Tibial nerve (tissue), 4 donors: ENCODE results near the gene TRPV2. TPM values are rescaled to one million over a fixed set of nuclear protein-coding genes. Genes with fewer than 3 reads are reported as not detected.
A peak's percentile ranks its signal among the peaks of the same experiment; 100 is the strongest.
"Not testable (repeated sequence)": the region's sequence is repeated elsewhere in the genome, so short reads cannot be mapped to it uniquely, and the experiment has no call there.

Experiments
- DNase-seq, 2 donors: peaks; one replicate each; pipeline ENCODE4 v3.0.0-alpha.2; 2019; ENCODE audit warnings: low spot score in 2 of 2
- H3K27ac ChIP-seq, 4 donors: fragments of 200-600 bp; sonication (generic) in 3 of 4; one replicate each; pipeline ENCODE4 v1.5.1; 2017 to 2019; ENCODE audit warnings: mild to moderate bottlenecking in 1 of 4
- H3K27me3 ChIP-seq, 2 donors: fragments of 200-600 bp; sonication (generic) in 1 of 2; one replicate each; pipeline versions ENCODE4 v1.5.1 to v1.6.0; 2017 to 2019
- H3K36me3 ChIP-seq, 3 donors: fragments of 200-600 bp; sonication (generic); one replicate each; pipeline ENCODE4 v1.5.1; 2018 to 2019
- H3K4me1 ChIP-seq, 4 donors: fragments of 200-600 bp; sonication (generic) in 3 of 4; one replicate each; pipeline ENCODE4 v1.5.1; 2017 to 2019
- H3K4me3 ChIP-seq, 4 donors: fragments of 200-600 bp; sonication (generic) in 3 of 4; one replicate each; pipeline ENCODE4 v1.5.1; 2017 to 2019; ENCODE audit warnings: mild to moderate bottlenecking in 1 of 4, moderate library complexity in 1 of 4
- H3K9me3 ChIP-seq, 4 donors: fragments of 200-600 bp; sonication (generic) in 3 of 4; one replicate each; pipeline ENCODE4 v1.5.1; 2017 to 2019
- EP300 ChIP-seq, 2 donors: sonication (generic); formaldehyde crosslinking; IDR thresholded peaks; one replicate each; pipeline ENCODE4 v1.6.1; 2017; ENCODE audit warnings: antibody characterized with exemption in 2 of 2, mild to moderate bottlenecking in 1 of 2
- POLR2A ChIP-seq, 2 donors: fragments of 450-650 bp; IDR thresholded peaks; one replicate each; pipeline ENCODE4 v1.6.1; 2017; ENCODE audit warnings: antibody characterized with exemption in 2 of 2, mild to moderate bottlenecking in 2 of 2, moderate library complexity in 2 of 2
- WGBS, 2 donors: methylation state at CpG; one replicate each; pipeline ENCODE4 v1.1.5; 2018; 5-methylcytosine and 5-hydroxymethylcytosine counted together
- total RNA-seq, 4 donors: library from RNA; depleted of rRNA; stranded (reverse); fragments of >200 nt; gene quantifications; one replicate each; pipeline ENCODE4 v1.1.0, GENCODE V29; 2016
- TF ChIP-seq, protein P1 (sequence below), 5 experiments: fragments of 200-600 bp in 3 of 5; fragments of 450-650 bp in 2 of 5; sonication (generic) in 3 of 5; IDR thresholded peaks; one replicate each; pipeline ENCODE4 v1.5.1; 2016 to 2019; ENCODE audit warnings: antibody characterized with exemption in 5 of 5, mild to moderate bottlenecking in 3 of 5, moderate library complexity in 2 of 5

The TRPV2 gene
- total RNA-seq, 4 donors from 2014 or later: 10.5 to 19.9 (median 16.9) TPM

DNA sequence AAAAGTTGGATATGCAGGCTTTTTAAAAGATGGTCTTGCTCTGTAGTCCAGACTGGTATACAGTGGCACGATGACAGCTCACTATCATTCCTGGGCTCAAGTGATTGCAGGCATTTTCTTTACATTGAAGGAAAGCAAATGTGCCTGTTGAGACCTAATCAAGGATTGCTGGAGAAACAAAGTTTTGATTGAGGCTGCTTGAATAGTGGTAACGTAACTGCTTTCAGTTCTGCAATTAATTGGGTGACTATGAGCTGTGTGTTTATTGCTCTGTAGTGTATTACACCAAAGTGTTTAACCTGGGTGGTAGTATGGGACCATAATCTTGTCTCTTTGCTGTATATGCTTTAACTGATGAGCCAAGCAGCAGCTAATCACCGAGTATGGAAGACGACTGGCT, 32.2 kb upstream of the TRPV2 start:
- Histone ChIP-seq H3K4me1 (peaks cover 0 to 51% (median 11%) of the 10 kb centered on the region in 4 donors), H3K27ac (no peak overlapping the region), H3K4me3 (no peak overlapping the region), H3K27me3 (peaks cover 0 to 20% of the 10 kb centered on the region in 2 donors), H3K9me3 (peaks cover 0 to 4% (median 0%) of the 10 kb centered on the region in 4 donors), H3K36me3 (peaks cover 0 to 20% (median 0%) of the 10 kb centered on the region in 3 donors)
- DNase-seq: no peak
- TF ChIP-seq POLR2A (IDR thresholded peaks at IDR 0.05) (no peak), EP300 (IDR thresholded peaks at IDR 0.05) (no peak)
- TF ChIP-seq, protein P1, sequence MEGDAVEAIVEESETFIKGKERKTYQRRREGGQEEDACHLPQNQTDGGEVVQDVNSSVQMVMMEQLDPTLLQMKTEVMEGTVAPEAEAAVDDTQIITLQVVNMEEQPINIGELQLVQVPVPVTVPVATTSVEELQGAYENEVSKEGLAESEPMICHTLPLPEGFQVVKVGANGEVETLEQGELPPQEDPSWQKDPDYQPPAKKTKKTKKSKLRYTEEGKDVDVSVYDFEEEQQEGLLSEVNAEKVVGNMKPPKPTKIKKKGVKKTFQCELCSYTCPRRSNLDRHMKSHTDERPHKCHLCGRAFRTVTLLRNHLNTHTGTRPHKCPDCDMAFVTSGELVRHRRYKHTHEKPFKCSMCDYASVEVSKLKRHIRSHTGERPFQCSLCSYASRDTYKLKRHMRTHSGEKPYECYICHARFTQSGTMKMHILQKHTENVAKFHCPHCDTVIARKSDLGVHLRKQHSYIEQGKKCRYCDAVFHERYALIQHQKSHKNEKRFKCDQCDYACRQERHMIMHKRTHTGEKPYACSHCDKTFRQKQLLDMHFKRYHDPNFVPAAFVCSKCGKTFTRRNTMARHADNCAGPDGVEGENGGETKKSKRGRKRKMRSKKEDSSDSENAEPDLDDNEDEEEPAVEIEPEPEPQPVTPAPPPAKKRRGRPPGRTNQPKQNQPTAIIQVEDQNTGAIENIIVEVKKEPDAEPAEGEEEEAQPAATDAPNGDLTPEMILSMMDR (IDR thresholded peaks at IDR 0.05): no peak
- WGBS, 2 donors: 69 to 89% methylated on average over 4 of the region's 4 CpGs

DNA sequence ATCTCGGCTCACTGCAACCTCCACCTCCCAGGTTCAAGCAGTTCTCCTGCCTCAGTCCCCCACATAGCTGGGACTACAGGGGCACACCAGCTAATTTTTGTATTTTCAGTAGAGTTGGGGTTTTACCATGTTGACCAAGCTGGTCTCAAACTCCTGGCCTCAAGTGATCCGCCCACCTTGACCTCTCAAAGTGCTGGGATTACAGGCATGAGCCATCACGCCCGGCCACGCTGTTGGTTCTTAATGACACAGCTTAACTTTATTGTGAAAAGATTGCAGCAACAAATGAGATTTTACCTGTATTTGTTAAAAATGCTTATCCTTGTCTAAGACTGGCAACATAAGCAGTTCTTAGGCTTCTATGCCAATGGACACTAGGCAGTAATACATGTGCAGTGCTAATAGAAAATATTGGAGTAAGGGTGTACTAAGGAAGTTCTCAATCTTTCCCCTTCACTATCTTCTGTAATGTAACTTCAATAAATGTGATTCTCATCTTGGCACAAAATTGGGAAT, 31.5 kb upstream of the TRPV2 start:
- peaks cover 0 to 4% (median 0%) of the 10 kb centered on the region in 4 donors for H3K9me3 ChIP-seq
- peaks cover 0 to 20% (median 0%) of the 10 kb centered on the region in 3 donors for H3K36me3 ChIP-seq
- peaks cover 0 to 45% (median 11%) of the 10 kb centered on the region in 4 donors for H3K4me1 ChIP-seq
- no peak for DNase-seq
- no peak for TF ChIP-seq POLR2A (IDR thresholded peaks at IDR 0.05)
- no peak for TF ChIP-seq EP300 (IDR thresholded peaks at IDR 0.05)
- TF ChIP-seq, protein P1 (IDR thresholded peaks at IDR 0.05): no peak
- 91 to 96% methylated on average over 5 of the region's 5 CpGs for WGBS, 2 donors
- H3K27me3 ChIP-seq: peaks cover 0 to 20% of the 10 kb centered on the region in 2 donors
- no peak overlapping the region for H3K4me3 ChIP-seq
- H3K27ac ChIP-seq: no peak overlapping the region

DNA sequence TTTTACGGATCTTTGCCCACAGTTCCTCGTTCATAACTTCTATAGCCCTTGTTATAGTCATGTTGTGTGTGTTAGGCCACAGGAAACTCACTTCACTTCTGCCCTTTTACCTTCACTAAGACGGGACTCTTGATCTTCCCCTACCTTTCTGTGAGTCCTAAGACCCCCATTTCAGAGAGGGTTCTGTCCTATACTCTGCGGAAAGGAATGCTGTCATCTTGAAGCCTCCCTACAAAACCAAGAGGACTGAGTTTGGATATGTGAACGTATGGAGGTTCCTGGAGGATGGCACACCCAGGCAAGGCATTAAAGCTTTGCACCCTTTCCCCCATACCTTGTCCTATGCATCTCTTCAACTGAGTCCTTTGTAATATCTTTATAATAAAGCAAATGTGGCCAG, 30.8 kb upstream of the TRPV2 start:
- Histone ChIP-seq H3K27me3 (peaks cover 0 to 20% of the 10 kb centered on the region in 2 donors), H3K9me3 (peaks cover 0 to 4% (median 0%) of the 10 kb centered on the region in 4 donors), H3K27ac (no peak overlapping the region), H3K4me1 (peaks cover 0 to 44% (median 11%) of the 10 kb centered on the region in 4 donors), H3K4me3 (no peak overlapping the region), H3K36me3 (peaks cover 0 to 20% (median 0%) of the 10 kb centered on the region in 3 donors)
- no peak for DNase-seq
- no peak for TF ChIP-seq POLR2A (IDR thresholded peaks at IDR 0.05)
- TF ChIP-seq, protein P1 (IDR thresholded peaks at IDR 0.05): no peak
- no peak for TF ChIP-seq EP300 (IDR thresholded peaks at IDR 0.05)
- 78 to 88% methylated on average over 5 of the region's 5 CpGs for WGBS, 2 donors

- H3K27ac ChIP-seq: not testable (repeated sequence)
Observed at GRCh38 chr17:16386126-16386507, 29.3 kb upstream of the TRPV2 start.

DNA sequence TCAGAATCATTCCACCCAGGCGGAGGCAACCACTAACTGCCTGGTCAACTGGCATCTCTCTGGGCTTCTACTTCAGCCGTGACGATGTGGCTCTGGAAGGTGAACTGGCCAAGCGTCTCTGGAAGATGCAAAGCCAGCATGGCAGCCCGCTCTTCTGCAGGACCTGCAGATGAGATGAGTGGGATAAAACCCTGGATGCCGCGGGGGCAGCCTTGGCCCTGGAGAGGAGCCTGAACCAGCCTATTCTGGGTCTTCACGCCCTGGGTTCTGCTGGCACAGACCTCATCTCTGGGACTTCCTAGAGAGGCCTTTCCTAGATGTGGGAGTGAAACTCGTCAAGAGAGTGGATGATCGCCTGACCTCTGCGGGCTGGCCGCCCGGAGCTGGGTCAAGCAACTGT, 23.9 kb upstream of the TRPV2 start:
- H3K9me3 ChIP-seq: no peaks in the 10 kb centered on the region

More at GRCh38 chr17:16386126-16386507, 29.3 kb upstream of the TRPV2 start:
- 44 to 63% methylated on average over 23 of the region's 23 CpGs for WGBS, 2 donors
- DNase-seq, H3K9me3 ChIP-seq: not testable (repeated sequence)
- Histone ChIP-seq H3K4me3 (peak overlapping the region; percentile 23 to 51 (median 44)), H3K27me3 (peaks cover 0 to 17% of the 10 kb centered on the region in 2 donors), H3K4me1 (peaks cover 0 to 39% (median 11%) of the 10 kb centered on the region in 4 donors), H3K36me3 (peaks cover 0 to 20% (median 0%) of the 10 kb centered on the region in 3 donors)

GRCh38 chr17:16392491-16392890, 22.9 kb upstream of the TRPV2 start:
- H3K27me3 ChIP-seq, H3K27ac ChIP-seq, H3K4me3 ChIP-seq, DNase-seq, H3K9me3 ChIP-seq, H3K4me1 ChIP-seq, H3K36me3 ChIP-seq: not testable (repeated sequence)
- WGBS, 2 donors: 86 to 89% methylated on average over 11 of the region's 11 CpGs

More for the DNA sequence above, 23.9 kb upstream of the TRPV2 start:
- WGBS, 2 donors: 91 to 93% methylated on average over 13 of the region's 13 CpGs
- H3K27me3 ChIP-seq: peaks cover 0 to 10% of the 10 kb centered on the region in 2 donors
- no peak overlapping the region for H3K27ac ChIP-seq
- H3K4me1 ChIP-seq: peaks cover 0 to 10% (median 0%) of the 10 kb centered on the region in 4 donors
- no peaks in the 10 kb centered on the region for H3K36me3 ChIP-seq
- TF ChIP-seq, protein P1 (IDR thresholded peaks at IDR 0.05): no peak
- no peak for DNase-seq
- H3K4me3 ChIP-seq: no peak overlapping the region

- not testable (repeated sequence) for H3K27ac ChIP-seq, H3K36me3 ChIP-seq, DNase-seq, H3K4me1 ChIP-seq, H3K27me3 ChIP-seq, H3K9me3 ChIP-seq, H3K4me3 ChIP-seq
- WGBS, 2 donors: 51 to 69% methylated on average over 4 of the region's 4 CpGs
Observed at GRCh38 chr17:16395887-16396286, 19.5 kb upstream of the TRPV2 start.

DNA sequence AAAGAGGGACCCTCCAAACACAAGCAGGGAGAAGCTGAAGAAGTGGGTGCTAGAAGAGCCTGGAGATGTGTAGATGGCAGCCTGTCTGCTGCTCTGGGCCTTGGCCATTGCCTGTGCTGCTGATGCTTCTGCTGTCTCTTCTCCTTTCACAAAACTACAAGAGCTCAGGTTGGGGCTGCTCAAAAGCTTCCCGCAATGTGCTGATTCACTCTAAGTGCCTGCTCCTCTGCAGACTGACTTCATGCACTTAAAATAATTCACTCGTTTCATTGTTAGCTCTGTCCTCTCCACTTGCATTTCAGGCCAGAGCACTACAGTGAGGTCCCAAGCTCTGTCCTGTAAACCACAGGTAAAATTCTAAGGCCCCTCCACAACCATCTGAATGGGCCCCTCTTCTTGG, 18.7 kb upstream of the TRPV2 start:
- not testable (repeated sequence) for H3K9me3 ChIP-seq, H3K27me3 ChIP-seq, H3K36me3 ChIP-seq, DNase-seq, H3K27ac ChIP-seq, H3K4me1 ChIP-seq, H3K4me3 ChIP-seq
- WGBS, 2 donors: 48 to 83% methylated on average over 2 of the region's 2 CpGs
